Fibroblast of lung (primary cell): Measurements from ENCODE around the gene OR10H3.

ENCODE experiments used
- CTCF ChIP-seq, 2 donors: IDR thresholded peaks in 1 of 2; conservative IDR thresholded peaks in 1 of 2; 1 replicate in 1 of 2; 2 replicates in 1 of 2; pipeline ENCODE4 v1.5.1; 2011 to 2012; ENCODE audit warnings: low read length in 2 of 2, control low read depth in 1 of 2, inconsistent platforms in 1 of 2, low read depth in 1 of 2, mild to moderate bottlenecking in 1 of 2
- EZH2 ChIP-seq: IDR thresholded peaks from 2 replicates; pipeline ENCODE4 v1.5.1; 2012; ENCODE audit warnings: low read length, control low read depth, mild to moderate bottlenecking; ENCODE audit errors: missing control alignments

GRCh38 chr19:15701757-15702533, 35.8 kb upstream of the OR10H3 start:
- no peak for TF ChIP-seq CTCF (conservative IDR thresholded peaks at IDR 0.05 in 1 of 2, IDR thresholded peaks at IDR 0.05 in 1 of 2; ENCODE audit: low read depth in 1 of 2, low read length in 2 of 2)
- TF ChIP-seq EZH2 = no peak
